ENCODE data around the gene RASA1.
"Not testable (repeated sequence)": the region's sequence is repeated elsewhere in the genome, so short reads cannot be mapped to it uniquely, and the experiment has no call there.

RASA1 gene

GRCh38 chr5:87282269-87282668 lies 14.6 kb downstream of the RASA1 start:
- DNase-seq (no peak), ATAC-seq (peak; percentile 71)

GRCh38 chr5:87287266-87287665 lies 19.6 kb downstream of the RASA1 start:
- not testable (repeated sequence) for ATAC-seq, DNase-seq

- no peak for DNase-seq
- no peak for ATAC-seq
Observed at GRCh38 chr5:87298692-87299362, 31.1 kb downstream of the RASA1 start.

DNA sequence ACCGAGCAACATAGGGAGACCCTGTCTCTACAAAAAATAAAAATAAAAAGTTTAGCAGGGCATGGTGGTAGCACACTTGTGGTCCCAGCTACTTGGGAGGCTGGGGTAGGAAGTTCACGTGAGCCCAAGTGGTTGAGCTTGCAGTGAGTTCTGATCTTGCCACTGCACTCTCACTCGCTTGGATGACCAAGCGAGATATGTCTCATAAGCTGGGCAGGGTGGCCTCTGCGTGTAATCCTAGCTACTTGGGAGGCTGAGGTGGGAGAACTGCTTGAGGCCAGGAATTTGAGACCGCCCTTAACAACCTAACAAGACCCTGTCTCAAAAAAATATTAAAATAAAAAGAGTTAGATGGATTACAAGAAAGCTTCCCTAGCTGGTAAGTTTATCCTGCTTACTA lies 32.5 kb downstream of the RASA1 start:
- DNase-seq, result no peak

GRCh38 chr5:87300744-87301143 lies 33.1 kb downstream of the RASA1 start:
- DNase-seq, result peak; percentile 45
- ATAC-seq, result peak; percentile 100

More for the DNA sequence above, 32.5 kb downstream of the RASA1 start:
- ATAC-seq, result no peak

GRCh38 chr5:87302061-87302460 lies 34.4 kb downstream of the RASA1 start:
- ATAC-seq (no peak), DNase-seq (no peak)

- no peak for DNase-seq
- ATAC-seq, result no peak
Observed at GRCh38 chr5:87303324-87303723, 35.6 kb downstream of the RASA1 start.

- DNase-seq, ATAC-seq: not testable (repeated sequence)
Observed at GRCh38 chr5:87306090-87306489, 38.4 kb downstream of the RASA1 start.

DNA sequence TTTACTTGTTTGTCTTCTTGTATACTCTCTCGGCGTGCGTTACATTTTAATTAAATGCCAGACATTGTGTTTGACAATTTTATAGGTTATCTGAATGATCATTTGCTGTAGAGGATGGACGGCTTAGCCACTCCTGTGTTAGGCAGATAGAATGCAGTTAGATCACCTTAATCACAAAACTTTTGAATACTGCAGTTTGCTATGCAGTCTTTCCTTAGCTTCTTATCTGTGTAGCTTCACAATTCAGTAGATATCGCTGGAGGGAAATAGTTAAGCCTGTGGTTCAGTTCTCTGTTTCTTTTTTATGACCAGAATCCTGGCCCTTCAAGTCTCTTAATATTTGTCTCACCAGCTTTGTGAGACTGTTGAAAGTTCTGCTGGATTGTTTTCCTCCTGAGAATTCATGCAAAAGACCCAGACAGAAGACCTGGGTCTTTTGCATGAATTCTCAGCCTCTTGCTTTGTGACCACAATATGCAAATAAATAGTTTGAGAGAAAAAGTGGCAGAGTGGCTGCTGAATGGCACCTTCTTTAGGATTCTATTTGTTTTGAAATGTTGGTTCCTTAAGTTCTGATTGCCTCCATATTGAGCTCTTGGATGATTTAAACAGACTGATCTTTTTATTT lies 40.2 kb downstream of the RASA1 start:
- ATAC-seq (no peak), DNase-seq (no peak)

GRCh38 chr5:87311405-87312279 lies 44.0 kb downstream of the RASA1 start:
- no peak for DNase-seq
- ATAC-seq, result no peak

- DNase-seq (no peak), ATAC-seq (no peak)
Observed at GRCh38 chr5:87313216-87313615, 45.5 kb downstream of the RASA1 start.

- ATAC-seq (no peak), DNase-seq (no peak)
Observed at GRCh38 chr5:87319469-87319868, 51.8 kb downstream of the RASA1 start.

DNA sequence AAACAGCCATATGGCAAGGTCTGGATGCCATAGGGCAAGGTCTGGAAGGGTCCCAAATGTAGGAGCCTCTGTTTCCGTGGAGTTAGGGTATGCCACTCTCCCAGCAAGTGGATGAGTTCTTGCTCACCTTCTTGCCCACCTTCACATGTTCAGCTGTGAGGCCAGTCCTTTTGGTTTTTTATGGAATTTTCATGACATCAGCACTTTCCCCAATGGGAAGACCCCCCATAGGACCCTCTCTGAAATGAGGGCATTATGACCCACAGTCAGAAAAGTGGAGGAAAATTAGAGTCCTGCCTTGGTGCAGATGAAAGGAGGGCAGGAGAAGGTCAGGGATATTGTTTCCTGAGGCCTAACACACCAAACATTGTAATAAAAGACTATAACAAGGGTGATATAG lies 53.9 kb downstream of the RASA1 start:
- ATAC-seq (no peak), DNase-seq (no peak)

- no peak for DNase-seq
- ATAC-seq, result no peak
Observed at GRCh38 chr5:87322381-87322780, 54.7 kb downstream of the RASA1 start.

- DNase-seq (no peak), ATAC-seq (no peak)
Observed at GRCh38 chr5:87327998-87328397, 60.3 kb downstream of the RASA1 start.

GRCh38 chr5:87329114-87329513 lies 61.4 kb downstream of the RASA1 start:
- ATAC-seq (no peak), DNase-seq (no peak)

GRCh38 chr5:87339986-87340385 lies 72.3 kb downstream of the RASA1 start:
- DNase-seq, result no peak
- no peak for ATAC-seq

DNA sequence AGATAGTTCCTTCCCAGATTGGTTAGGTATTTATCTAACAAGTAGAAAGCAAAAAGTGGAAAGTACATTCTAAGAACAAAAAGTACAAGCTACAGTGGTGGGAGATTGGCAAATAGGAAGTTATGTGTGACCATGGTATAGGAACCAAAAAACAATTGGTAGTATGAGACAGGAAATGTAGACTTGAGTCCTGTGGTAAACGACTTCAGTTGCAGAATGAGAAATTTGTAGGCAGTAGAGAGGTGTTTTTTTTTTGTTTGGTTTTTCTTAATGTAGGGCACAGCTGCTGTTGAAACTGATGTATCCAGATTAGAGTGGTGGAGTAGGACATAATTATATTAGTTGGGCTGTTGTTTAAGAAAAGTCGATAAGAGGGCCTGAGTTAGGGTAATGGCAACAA lies 73.0 kb downstream of the RASA1 start:
- peak; percentile 96 for ATAC-seq
- no peak for DNase-seq

DNA sequence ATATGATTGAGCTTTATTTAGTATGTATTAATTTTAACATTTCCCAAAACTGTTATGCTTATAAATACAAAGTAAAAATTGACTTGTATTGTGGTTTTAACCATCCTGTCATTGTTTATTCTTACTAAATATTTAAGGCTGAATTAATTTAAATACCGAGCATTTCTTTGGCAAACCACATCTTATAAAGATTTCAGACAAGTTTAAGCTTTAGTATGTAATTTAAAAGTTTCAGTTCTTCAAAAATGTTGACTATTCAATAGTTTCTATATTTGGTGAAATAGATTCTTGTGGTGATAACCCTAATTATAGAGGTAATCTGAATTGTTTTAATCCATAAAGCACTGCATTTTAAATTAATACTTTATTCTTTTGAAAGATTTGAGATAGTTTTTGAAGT lies 79.6 kb downstream of the RASA1 start:
- ATAC-seq (no peak), DNase-seq (no peak)

- no peak for ATAC-seq
- no peak for DNase-seq
Observed at GRCh38 chr5:87347841-87348240, 80.2 kb downstream of the RASA1 start.

DNA sequence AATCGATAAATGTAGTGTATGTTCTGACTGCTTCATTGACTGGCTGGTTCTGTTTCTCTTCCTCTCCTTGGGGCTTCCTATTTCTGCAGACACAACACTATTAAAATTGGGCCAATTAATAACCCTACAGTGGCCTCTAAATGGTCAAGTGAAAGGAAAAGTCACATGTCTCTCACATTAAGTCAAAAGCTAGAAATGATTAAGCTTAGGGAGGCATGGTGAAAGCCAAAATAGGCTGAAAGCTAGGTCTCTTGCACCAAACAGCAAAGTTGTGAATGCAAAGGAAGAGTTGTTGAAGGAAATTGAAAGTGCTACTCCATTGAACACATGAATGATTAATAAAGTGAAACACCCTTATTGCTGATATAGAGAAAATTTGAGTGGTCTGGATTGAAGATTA lies 86.8 kb downstream of the RASA1 start:
- no peak for DNase-seq
- no peak for ATAC-seq

DNA sequence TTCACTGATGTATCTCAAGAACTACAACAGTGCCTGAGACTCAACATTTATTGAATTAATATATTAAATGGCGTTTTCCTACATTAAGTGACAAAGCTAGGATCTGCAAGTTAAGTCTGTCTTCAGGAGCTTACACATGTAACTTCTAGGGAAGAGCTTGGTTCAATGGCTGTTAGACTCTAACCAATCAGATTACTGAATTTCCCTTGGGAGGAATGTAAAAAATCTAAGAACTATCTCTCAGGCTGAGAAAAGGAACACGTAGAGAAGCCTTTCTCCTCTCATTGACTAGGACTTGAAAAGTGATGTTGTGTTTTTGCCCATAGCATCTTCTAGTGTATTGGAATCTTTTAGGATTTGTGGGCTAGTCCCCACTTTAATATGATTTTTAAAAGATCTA lies 91.4 kb downstream of the RASA1 start:
- ATAC-seq, result no peak
- DNase-seq, result no peak

DNA sequence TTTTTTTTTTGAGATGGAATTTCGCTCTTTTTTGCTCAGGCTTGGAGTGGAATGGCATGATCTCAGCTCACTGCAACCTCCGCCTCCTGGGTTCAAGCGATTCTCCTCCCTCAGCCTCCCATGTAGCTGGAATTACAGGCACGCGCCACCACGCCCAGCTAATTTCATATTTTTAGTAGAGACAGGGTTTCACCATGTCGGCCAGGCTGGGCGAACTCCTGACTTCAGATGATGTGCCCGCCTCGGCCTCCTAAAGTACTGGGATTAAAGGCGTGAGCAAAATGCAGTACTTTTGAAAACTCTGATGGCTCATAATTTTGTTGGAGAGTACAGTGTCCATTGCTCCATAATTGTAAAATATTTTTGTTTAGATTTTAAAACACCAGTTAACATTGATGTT lies 92.4 kb downstream of the RASA1 start:
- ATAC-seq (no peak), DNase-seq (no peak)
